Measurements from ENCODE around the gene MON2. TPM values are rescaled to one million over a fixed set of nuclear protein-coding genes. Genes with fewer than 3 reads are reported as not detected.

Gene MON2
- total RNA-seq, 1 experiment from 2014 or later = 30.1 TPM

- in situ Hi-C loops (cut with HindIII; ENCODE audit: low pct_unique_long_range_greater_than_20kb, low sequenced_read_pairs) (no loop called here), intact Hi-C loops (cut with micrococcal nuclease; ENCODE audit: unreplicated experiment) (no loop called here)
- BruUV-seq (replicated peaks) = no TSS peak
- Histone ChIP-seq H3K4me1 (ENCODE audit: control insufficient read depth, insufficient read depth, low read length) (no peaks in the 10 kb centered on the region), H3K36me3 (ENCODE audit: control insufficient read depth, insufficient read depth, low read length) (no peaks in the 10 kb centered on the region), H3K4me3 (ENCODE audit: low read depth in 2 of 2, low read length in 2 of 2) (no peak overlapping the region), H3K27ac (ENCODE audit: low read length) (no peak overlapping the region), H3K9me3 (ENCODE audit: control insufficient read depth, insufficient read depth, low read depth, low read length) (no peaks in the 10 kb centered on the region), H3K27me3 (ENCODE audit: control insufficient read depth, insufficient read depth, low read length) (no peaks in the 10 kb centered on the region)
- DNase-seq (ENCODE audit: low read depth, low spot score) (no peak), ATAC-seq (no peak)
- CTCF ChIA-PET = no interaction called here
- no peak for TF ChIP-seq TCF7L2 (IDR thresholded peaks at IDR 0.05; ENCODE audit: low read depth, low read length)
- TF ChIP-seq SIN3A (IDR thresholded peaks at IDR 0.05; ENCODE audit: borderline replicate concordance, insufficient read depth, low read depth, low read length) = no peak
- no peak for TF ChIP-seq REST (IDR thresholded peaks at IDR 0.05; ENCODE audit: insufficient read depth in 1 of 2, low read depth in 2 of 2, low read length in 1 of 2)
- TF ChIP-seq POLR2AphosphoS5 (IDR thresholded peaks at IDR 0.05; ENCODE audit: low read depth, low read length) = no peak
- no peak for TF ChIP-seq CTCF (IDR thresholded peaks at IDR 0.05)
- POLR2A ChIA-PET = interaction anchor here (0.6 kb wide), 1 partner anchor 38 kb away, joined by 3 read pairs; no protein-coding TSS in a partner anchor
Observed at GRCh38 chr12:62481843-62482540, 15.4 kb downstream of the MON2 start.

GRCh38 chr12:62482769-62483168 lies 16.1 kb downstream of the MON2 start:
- H3K27ac ChIP-seq (ENCODE audit: low read length) = no peak overlapping the region
- ChIA-PET POLR2A (no interaction called here), CTCF (no interaction called here)
- no peak overlapping the region for H3K4me3 ChIP-seq (ENCODE audit: low read depth in 2 of 2, low read length in 2 of 2)
- intact Hi-C loops (cut with micrococcal nuclease; ENCODE audit: unreplicated experiment) (no loop called here), in situ Hi-C loops (cut with HindIII; ENCODE audit: low pct_unique_long_range_greater_than_20kb, low sequenced_read_pairs) (no loop called here)
- no peak for TF ChIP-seq POLR2AphosphoS5 (IDR thresholded peaks at IDR 0.05; ENCODE audit: low read depth, low read length)
- no peak for ATAC-seq
- no peaks in the 10 kb centered on the region for H3K36me3 ChIP-seq (ENCODE audit: control insufficient read depth, insufficient read depth, low read length)
- no peaks in the 10 kb centered on the region for H3K27me3 ChIP-seq (ENCODE audit: control insufficient read depth, insufficient read depth, low read length)
- BruUV-seq (replicated peaks) = no TSS peak
- H3K4me1 ChIP-seq (ENCODE audit: control insufficient read depth, insufficient read depth, low read length) = no peaks in the 10 kb centered on the region
- no peak for DNase-seq (ENCODE audit: low read depth, low spot score)
- H3K9me3 ChIP-seq (ENCODE audit: control insufficient read depth, insufficient read depth, low read depth, low read length) = no peaks in the 10 kb centered on the region

- intact Hi-C loops (cut with micrococcal nuclease; ENCODE audit: unreplicated experiment) = no loop called here
- Histone ChIP-seq H3K9me3 (ENCODE audit: control insufficient read depth, insufficient read depth, low read depth, low read length) (no peaks in the 10 kb centered on the region), H3K4me1 (ENCODE audit: control insufficient read depth, insufficient read depth, low read length) (no peaks in the 10 kb centered on the region), H3K36me3 (ENCODE audit: control insufficient read depth, insufficient read depth, low read length) (no peaks in the 10 kb centered on the region), H3K27ac (ENCODE audit: low read length) (no peak overlapping the region), H3K27me3 (ENCODE audit: control insufficient read depth, insufficient read depth, low read length) (no peaks in the 10 kb centered on the region), H3K4me3 (ENCODE audit: low read depth in 2 of 2, low read length in 2 of 2) (no peak overlapping the region)
- ChIA-PET POLR2A (no interaction called here), CTCF (no interaction called here)
- DNase-seq (ENCODE audit: low read depth, low spot score) (no peak), ATAC-seq (no peak)
- no TSS peak for BruUV-seq (replicated peaks)
- in situ Hi-C loops (cut with HindIII; ENCODE audit: low pct_unique_long_range_greater_than_20kb, low sequenced_read_pairs) = no loop called here
- no peak for TF ChIP-seq REST (IDR thresholded peaks at IDR 0.05; ENCODE audit: insufficient read depth in 1 of 2, low read depth in 2 of 2, low read length in 1 of 2)
- TF ChIP-seq SIN3A (IDR thresholded peaks at IDR 0.05; ENCODE audit: borderline replicate concordance, insufficient read depth, low read depth, low read length) = no peak
- no peak for TF ChIP-seq POLR2AphosphoS5 (IDR thresholded peaks at IDR 0.05; ENCODE audit: low read depth, low read length)
- no peak for TF ChIP-seq CTCF (IDR thresholded peaks at IDR 0.05)
- no peak for TF ChIP-seq TCF7L2 (IDR thresholded peaks at IDR 0.05; ENCODE audit: low read depth, low read length)
Observed at GRCh38 chr12:62484233-62484632, 17.6 kb downstream of the MON2 start.
